ENCODE data around the gene SDE2.

The SDE2 gene

DNA sequence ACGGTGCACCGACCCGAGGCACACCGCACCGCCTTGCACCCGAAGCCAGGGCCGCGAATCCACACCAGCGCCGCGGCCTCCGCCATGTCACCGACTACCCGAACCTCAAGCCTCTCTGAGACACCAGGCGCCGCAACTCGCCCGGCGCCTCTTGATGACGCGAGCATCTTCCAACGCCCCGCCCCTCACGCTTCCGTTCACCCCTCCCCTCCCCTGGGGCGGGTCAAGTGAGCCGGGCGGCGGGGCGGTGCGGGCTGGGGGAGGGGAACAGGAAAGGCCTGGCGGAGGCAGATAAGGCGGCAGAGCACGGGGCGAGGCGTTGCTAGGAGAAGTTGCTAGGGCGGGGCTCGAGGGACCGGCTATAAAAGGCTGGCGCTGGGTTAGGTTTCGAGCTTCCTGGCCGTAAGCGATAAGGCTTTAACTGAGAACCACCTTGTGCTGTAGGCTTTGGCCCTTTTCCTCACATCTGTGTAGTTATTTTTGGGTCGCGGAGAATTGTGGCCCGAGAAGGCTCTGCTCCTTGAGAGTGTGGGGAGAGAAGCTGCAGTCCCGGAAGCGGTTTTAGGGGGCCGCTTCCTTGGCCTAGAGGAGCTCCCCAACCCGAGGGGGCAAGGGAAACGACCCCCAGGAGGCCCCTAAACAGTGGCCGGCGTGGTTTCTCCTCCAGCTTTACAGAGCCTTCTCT is at the start of gene SDE2:
Gene SDE2 (minus strand): TSS at position 117 of the 685 bp plus-strand sequence. CDS start 31 bp downstream, at position 86.
- DNase-seq (ENCODE audit: low read depth, low spot score) = peak; percentile 100
- H3K9ac ChIP-seq (ENCODE audit: insufficient read length, low read depth) = peak within 1 kb of the TSS; percentile 98
- H3K9me3 ChIP-seq (ENCODE audit: insufficient read depth, low read length) = no peaks in the 10 kb centered on the region
- TF ChIP-seq YY1 (IDR thresholded peaks at IDR 0.05; ENCODE audit: insufficient read depth, insufficient read length) (peak; percentile 35), ZNF274 (IDR thresholded peaks at IDR 0.05; ENCODE audit: low read depth, low read length) (no peak), SUZ12 (IDR thresholded peaks at IDR 0.05; ENCODE audit: extremely low read depth, insufficient read depth, insufficient read length) (no peak)
- peak within 1 kb of the TSS; percentile 98 for H3K4me3 ChIP-seq (ENCODE audit: insufficient read length, low read depth)
- H3K4me1 ChIP-seq (ENCODE audit: insufficient read depth, insufficient read length) = peaks cover 9% of the 10 kb centered on the region
- H3K36me3 ChIP-seq (ENCODE audit: insufficient read depth, insufficient read length, low read length) = peaks cover 30% of the 10 kb centered on the region
- no peaks in the 10 kb centered on the region for H3K27me3 ChIP-seq (ENCODE audit: insufficient read depth, insufficient read length)

DNA sequence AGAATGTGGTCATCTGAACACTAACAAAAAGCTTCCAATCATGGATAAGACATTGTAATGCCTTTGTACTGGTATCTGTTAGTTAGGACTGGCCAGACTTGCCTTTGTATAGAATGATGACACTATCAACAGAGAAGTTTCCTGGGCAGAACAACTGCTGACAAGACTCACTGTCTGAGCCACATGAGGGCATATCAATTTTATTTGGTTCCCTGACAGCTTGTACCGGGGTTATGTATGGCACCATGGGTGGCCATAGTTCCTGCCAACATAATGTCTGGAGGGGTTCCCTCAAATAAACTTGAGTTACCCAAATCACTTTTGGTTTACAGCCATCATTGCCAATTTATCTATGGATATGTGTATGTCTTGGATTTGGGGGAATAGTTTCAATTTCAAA is 49.7 kb upstream of the SDE2 start:
- Histone ChIP-seq H3K36me3 (ENCODE audit: insufficient read depth, insufficient read length, low read length) (no peaks in the 10 kb centered on the region), H3K4me1 (ENCODE audit: insufficient read depth, insufficient read length) (no peaks in the 10 kb centered on the region)

GRCh38 chr1:226047495-226047894 is 48.4 kb upstream of the SDE2 start:
- Histone ChIP-seq H3K4me3 (ENCODE audit: insufficient read length, low read depth) (no peak overlapping the region), H3K4me1 (ENCODE audit: insufficient read depth, insufficient read length) (no peaks in the 10 kb centered on the region), H3K27me3 (ENCODE audit: insufficient read depth, insufficient read length) (no peaks in the 10 kb centered on the region), H3K36me3 (ENCODE audit: insufficient read depth, insufficient read length, low read length) (no peaks in the 10 kb centered on the region), H3K9me3 (ENCODE audit: insufficient read depth, low read length) (no peaks in the 10 kb centered on the region), H3K9ac (ENCODE audit: insufficient read length, low read depth) (no peak overlapping the region)
- TF ChIP-seq SUZ12 (IDR thresholded peaks at IDR 0.05; ENCODE audit: extremely low read depth, insufficient read depth, insufficient read length) (no peak), YY1 (IDR thresholded peaks at IDR 0.05; ENCODE audit: insufficient read depth, insufficient read length) (no peak), ZNF274 (IDR thresholded peaks at IDR 0.05; ENCODE audit: low read depth, low read length) (no peak)
- DNase-seq (ENCODE audit: low read depth, low spot score) = no peak

More for the DNA sequence above, 49.7 kb upstream of the SDE2 start:
- TF ChIP-seq SUZ12 (IDR thresholded peaks at IDR 0.05; ENCODE audit: extremely low read depth, insufficient read depth, insufficient read length) = no peak
- no peak for TF ChIP-seq ZNF274 (IDR thresholded peaks at IDR 0.05; ENCODE audit: low read depth, low read length)
- TF ChIP-seq YY1 (IDR thresholded peaks at IDR 0.05; ENCODE audit: insufficient read depth, insufficient read length) = no peak
- Histone ChIP-seq H3K9me3 (ENCODE audit: insufficient read depth, low read length) (no peaks in the 10 kb centered on the region), H3K9ac (ENCODE audit: insufficient read length, low read depth) (no peak overlapping the region), H3K4me3 (ENCODE audit: insufficient read length, low read depth) (no peak overlapping the region), H3K27me3 (ENCODE audit: insufficient read depth, insufficient read length) (no peaks in the 10 kb centered on the region)
- DNase-seq (ENCODE audit: low read depth, low spot score) = no peak

GRCh38 chr1:226046240-226046639 is 47.1 kb upstream of the SDE2 start:
- Histone ChIP-seq H3K9ac (ENCODE audit: insufficient read length, low read depth) (no peak overlapping the region), H3K27me3 (ENCODE audit: insufficient read depth, insufficient read length) (no peaks in the 10 kb centered on the region), H3K4me3 (ENCODE audit: insufficient read length, low read depth) (no peak overlapping the region), H3K36me3 (ENCODE audit: insufficient read depth, insufficient read length, low read length) (no peaks in the 10 kb centered on the region), H3K9me3 (ENCODE audit: insufficient read depth, low read length) (no peaks in the 10 kb centered on the region), H3K4me1 (ENCODE audit: insufficient read depth, insufficient read length) (no peaks in the 10 kb centered on the region)
- no peak for TF ChIP-seq SUZ12 (IDR thresholded peaks at IDR 0.05; ENCODE audit: extremely low read depth, insufficient read depth, insufficient read length)
- DNase-seq (ENCODE audit: low read depth, low spot score) = no peak

GRCh38 chr1:226044514-226045101 is 45.5 kb upstream of the SDE2 start:
- no peak overlapping the region for H3K4me3 ChIP-seq (ENCODE audit: insufficient read length, low read depth)
- no peak for DNase-seq (ENCODE audit: low read depth, low spot score)
- no peak for TF ChIP-seq YY1 (IDR thresholded peaks at IDR 0.05; ENCODE audit: insufficient read depth, insufficient read length)
- no peak for TF ChIP-seq ZNF274 (IDR thresholded peaks at IDR 0.05; ENCODE audit: low read depth, low read length)
- no peak for TF ChIP-seq SUZ12 (IDR thresholded peaks at IDR 0.05; ENCODE audit: extremely low read depth, insufficient read depth, insufficient read length)
- no peaks in the 10 kb centered on the region for H3K4me1 ChIP-seq (ENCODE audit: insufficient read depth, insufficient read length)
- H3K9ac ChIP-seq (ENCODE audit: insufficient read length, low read depth) = no peak overlapping the region
- H3K27me3 ChIP-seq (ENCODE audit: insufficient read depth, insufficient read length) = no peaks in the 10 kb centered on the region
- H3K36me3 ChIP-seq (ENCODE audit: insufficient read depth, insufficient read length, low read length) = no peaks in the 10 kb centered on the region
- no peaks in the 10 kb centered on the region for H3K9me3 ChIP-seq (ENCODE audit: insufficient read depth, low read length)

DNA sequence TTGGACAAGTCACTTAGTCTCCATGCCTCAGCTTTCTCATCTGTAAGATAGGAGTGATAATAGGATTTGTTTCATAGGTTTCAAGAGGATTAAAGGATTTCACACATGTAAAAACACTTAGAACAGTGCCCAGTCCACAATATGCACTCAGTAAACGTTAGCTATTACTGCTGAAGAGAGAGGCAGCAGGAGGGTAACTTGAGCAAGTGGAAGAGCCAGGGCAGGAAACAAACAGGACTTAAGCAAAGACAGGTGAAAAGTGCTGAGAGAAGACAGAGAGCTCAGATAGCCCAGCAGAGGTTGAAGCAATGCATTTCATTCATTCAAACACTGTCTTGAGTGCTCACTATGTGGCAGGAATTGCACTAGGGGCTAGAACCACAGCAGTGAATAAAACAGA is 42.3 kb upstream of the SDE2 start:
- H3K27me3 ChIP-seq (ENCODE audit: insufficient read depth, insufficient read length) = no peaks in the 10 kb centered on the region
- DNase-seq (ENCODE audit: low read depth, low spot score) = no peak
- no peak overlapping the region for H3K9ac ChIP-seq (ENCODE audit: insufficient read length, low read depth)
- no peaks in the 10 kb centered on the region for H3K4me1 ChIP-seq (ENCODE audit: insufficient read depth, insufficient read length)
- no peaks in the 10 kb centered on the region for H3K9me3 ChIP-seq (ENCODE audit: insufficient read depth, low read length)
- no peak overlapping the region for H3K4me3 ChIP-seq (ENCODE audit: insufficient read length, low read depth)
- no peaks in the 10 kb centered on the region for H3K36me3 ChIP-seq (ENCODE audit: insufficient read depth, insufficient read length, low read length)
- TF ChIP-seq SUZ12 (IDR thresholded peaks at IDR 0.05; ENCODE audit: extremely low read depth, insufficient read depth, insufficient read length) (no peak), ZNF274 (IDR thresholded peaks at IDR 0.05; ENCODE audit: low read depth, low read length) (no peak), YY1 (IDR thresholded peaks at IDR 0.05; ENCODE audit: insufficient read depth, insufficient read length) (no peak)

DNA sequence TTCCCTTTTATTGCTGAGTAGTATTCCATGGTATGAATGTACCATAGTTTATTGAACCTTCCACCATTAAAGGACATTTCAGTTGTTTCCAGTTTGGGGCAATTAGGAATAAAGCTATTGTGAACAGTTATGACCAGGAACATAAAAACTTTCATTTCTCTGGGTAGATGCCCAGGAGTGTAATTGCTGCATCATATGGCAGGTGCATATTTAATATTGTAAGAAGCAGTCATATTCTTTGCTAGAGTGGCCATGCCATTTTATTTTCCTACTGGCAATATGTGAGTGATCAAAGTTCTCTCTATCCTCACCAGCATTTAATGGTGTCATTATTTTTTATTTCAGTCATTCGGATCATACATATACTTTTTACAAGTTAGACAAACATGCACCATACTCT is 39.5 kb upstream of the SDE2 start:
- H3K9ac ChIP-seq (ENCODE audit: insufficient read length, low read depth) = no peak overlapping the region
- no peaks in the 10 kb centered on the region for H3K4me1 ChIP-seq (ENCODE audit: insufficient read depth, insufficient read length)
- H3K9me3 ChIP-seq (ENCODE audit: insufficient read depth, low read length) = no peaks in the 10 kb centered on the region
- no peak overlapping the region for H3K4me3 ChIP-seq (ENCODE audit: insufficient read length, low read depth)
- H3K27me3 ChIP-seq (ENCODE audit: insufficient read depth, insufficient read length) = no peaks in the 10 kb centered on the region
- H3K36me3 ChIP-seq (ENCODE audit: insufficient read depth, insufficient read length, low read length) = no peaks in the 10 kb centered on the region
- TF ChIP-seq ZNF274 (IDR thresholded peaks at IDR 0.05; ENCODE audit: low read depth, low read length) (no peak), YY1 (IDR thresholded peaks at IDR 0.05; ENCODE audit: insufficient read depth, insufficient read length) (no peak), SUZ12 (IDR thresholded peaks at IDR 0.05; ENCODE audit: extremely low read depth, insufficient read depth, insufficient read length) (no peak)
- DNase-seq (ENCODE audit: low read depth, low spot score) = no peak

Data from NT2/D1 (cell line).